ENCODE measurements around the gene IPCEF1. TPM values are rescaled to one million over a fixed set of nuclear protein-coding genes. Genes with fewer than 3 reads are reported as not detected.

The IPCEF1 gene
- total and polyA plus RNA-seq, 2 donors (not counting 3 experiments of a cell fraction or from before 2014, with no cell fraction given): 0.01 to 0.51 TPM

DNA sequence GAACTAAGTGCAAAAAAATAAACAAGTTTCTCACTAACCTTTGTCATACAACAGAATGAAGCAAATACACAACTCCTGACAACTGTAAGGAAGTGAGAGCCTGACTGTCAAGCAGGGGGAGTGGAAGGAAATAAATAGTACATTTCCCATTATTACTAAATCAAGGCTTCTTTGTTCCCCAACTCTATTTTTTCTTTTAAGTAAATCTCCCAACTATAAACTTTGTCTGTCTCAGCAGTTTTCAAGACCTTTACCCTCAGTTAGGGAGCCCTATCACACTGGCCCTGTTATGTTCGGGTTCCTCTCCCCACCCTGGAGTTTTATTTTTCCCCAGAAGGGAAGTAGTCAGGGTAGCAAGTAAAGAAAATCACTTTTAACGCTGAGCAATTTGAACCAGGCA lies 24.1 kb upstream of the IPCEF1 start:
- Histone ChIP-seq H4K20me1 (replicated peaks; ENCODE audit: control insufficient read depth, extremely low read depth, insufficient read depth, low read length) (no peaks in the 10 kb centered on the region), H3K9ac (replicated peaks; ENCODE audit: extremely low read depth, insufficient read depth, low read length) (no peak overlapping the region), H3K79me2 (ENCODE audit: control insufficient read depth, insufficient read depth, low read length) (no peaks in the 10 kb centered on the region), H3K9me1 (replicated peaks; ENCODE audit: control insufficient read depth, extremely low read depth, insufficient read depth, low read length) (no peaks in the 10 kb centered on the region), H3K27ac (ENCODE audit: insufficient read depth, low read depth, low read length) (no peak overlapping the region), H2AFZ (ENCODE audit: low read depth, low read length) (no peak overlapping the region), H3K4me2 (ENCODE audit: insufficient read depth, low read length) (no peak overlapping the region), H3K4me1 (ENCODE audit: control insufficient read depth, extremely low read depth, insufficient read depth, low read length) (no peaks in the 10 kb centered on the region), H3K4me3 (replicated peaks in 1 of 3; ENCODE audit: insufficient read depth in 1 of 3, low read depth in 1 of 3, low read length in 3 of 3) (no peak overlapping the region), H3K9me3 (replicated peaks; ENCODE audit: control insufficient read depth, insufficient read depth, low read length) (no peaks in the 10 kb centered on the region), H3K36me3 (ENCODE audit: control insufficient read depth in 2 of 2, extremely low read depth in 1 of 2, insufficient read depth in 2 of 2, low read length in 2 of 2) (no peaks in the 10 kb centered on the region), H3K27me3 (ENCODE audit: control insufficient read depth in 2 of 2, insufficient read depth in 2 of 2, low read length in 2 of 2) (no peaks in the 10 kb centered on the region)
- ChIA-PET POLR2A (no interaction called here), CTCF (no interaction called here)
- intact Hi-C loops (cut with micrococcal nuclease) (no loop called here), dilution Hi-C loops (cut with MboI; ENCODE audit: extremely low pct_ligation_motif_present, low sequenced_read_pairs) (no loop called here)
- DNase-seq (ENCODE audit: low read depth, low spot score) (no peak), FAIRE-seq (no peak)
- TF ChIP-seq POLR2A (IDR thresholded peaks at IDR 0.05; ENCODE audit: low read depth, low read length) (no peak), EZH2 (IDR thresholded peaks at IDR 0.05; ENCODE audit: borderline replicate concordance, low read depth, low read length, severe bottlenecking) (no peak), FOS (IDR thresholded peaks at IDR 0.05; ENCODE audit: borderline replicate concordance, insufficient read depth, low read length) (no peak), MYC (IDR thresholded peaks at IDR 0.05; ENCODE audit: low read depth, low read length) (no peak), GATA2 (IDR thresholded peaks at IDR 0.05; ENCODE audit: insufficient read depth, insufficient read length, low read depth, low read length) (no peak), JUN (IDR thresholded peaks at IDR 0.05; ENCODE audit: borderline replicate concordance, insufficient read depth, insufficient read length, low read depth) (no peak), POLR2AphosphoS5 (IDR thresholded peaks at IDR 0.05; ENCODE audit: insufficient read depth, low read depth, low read length) (no peak)
- TF ChIP-seq, protein P1, sequence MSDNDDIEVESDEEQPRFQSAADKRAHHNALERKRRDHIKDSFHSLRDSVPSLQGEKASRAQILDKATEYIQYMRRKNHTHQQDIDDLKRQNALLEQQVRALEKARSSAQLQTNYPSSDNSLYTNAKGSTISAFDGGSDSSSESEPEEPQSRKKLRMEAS (IDR thresholded peaks at IDR 0.05; ENCODE audit: insufficient read depth, insufficient read length): no peak
- TF ChIP-seq, protein P2, sequence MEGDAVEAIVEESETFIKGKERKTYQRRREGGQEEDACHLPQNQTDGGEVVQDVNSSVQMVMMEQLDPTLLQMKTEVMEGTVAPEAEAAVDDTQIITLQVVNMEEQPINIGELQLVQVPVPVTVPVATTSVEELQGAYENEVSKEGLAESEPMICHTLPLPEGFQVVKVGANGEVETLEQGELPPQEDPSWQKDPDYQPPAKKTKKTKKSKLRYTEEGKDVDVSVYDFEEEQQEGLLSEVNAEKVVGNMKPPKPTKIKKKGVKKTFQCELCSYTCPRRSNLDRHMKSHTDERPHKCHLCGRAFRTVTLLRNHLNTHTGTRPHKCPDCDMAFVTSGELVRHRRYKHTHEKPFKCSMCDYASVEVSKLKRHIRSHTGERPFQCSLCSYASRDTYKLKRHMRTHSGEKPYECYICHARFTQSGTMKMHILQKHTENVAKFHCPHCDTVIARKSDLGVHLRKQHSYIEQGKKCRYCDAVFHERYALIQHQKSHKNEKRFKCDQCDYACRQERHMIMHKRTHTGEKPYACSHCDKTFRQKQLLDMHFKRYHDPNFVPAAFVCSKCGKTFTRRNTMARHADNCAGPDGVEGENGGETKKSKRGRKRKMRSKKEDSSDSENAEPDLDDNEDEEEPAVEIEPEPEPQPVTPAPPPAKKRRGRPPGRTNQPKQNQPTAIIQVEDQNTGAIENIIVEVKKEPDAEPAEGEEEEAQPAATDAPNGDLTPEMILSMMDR (IDR thresholded peaks at IDR 0.05; ENCODE audit: extremely low read depth in 1 of 2, insufficient read depth in 1 of 2, low read depth in 1 of 2, low read length in 2 of 2): no peak
- BruUV-seq (replicated peaks): no TSS peak
